ENCODE data around the gene PAX3.

PAX3 gene

DNA sequence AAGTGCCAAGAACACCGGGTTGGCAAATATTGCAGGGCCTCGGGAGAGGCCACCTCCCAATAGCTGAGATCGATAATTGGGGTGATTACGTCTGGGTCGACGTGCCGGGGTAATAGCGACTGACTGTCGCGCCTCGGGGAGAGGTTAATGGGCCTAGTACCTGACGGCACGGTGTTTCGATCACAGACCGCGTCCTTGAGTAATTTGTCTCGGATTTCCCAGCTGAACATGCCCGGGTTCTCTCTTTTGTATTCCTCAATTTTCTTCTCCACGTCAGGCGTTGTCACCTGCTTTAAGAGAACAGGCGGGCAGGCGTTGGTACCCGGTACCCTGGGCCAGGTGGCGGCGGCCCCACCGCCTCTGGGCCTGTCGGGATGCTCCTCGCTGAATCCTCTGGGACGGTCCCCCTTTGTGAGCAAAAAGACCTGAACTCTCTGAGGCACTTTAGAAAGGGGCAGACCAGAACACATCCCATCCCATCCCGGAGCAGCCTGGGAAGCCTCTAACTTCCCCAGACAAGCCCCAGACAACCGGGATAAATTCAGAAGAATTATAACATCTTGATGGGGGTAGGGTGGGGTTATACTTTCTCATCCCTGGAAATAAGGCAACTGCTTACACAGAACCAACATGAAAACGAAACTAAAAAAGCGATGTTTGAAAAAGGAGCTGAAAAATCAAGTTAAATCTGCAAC, 3.3 kb downstream of the PAX3 start:
- peaks cover 0 to 2% of the 10 kb centered on the region in 2 donors for H3K9me3 ChIP-seq (ENCODE audit: control insufficient read depth in 2 of 2, low read length in 2 of 2)
- peak overlapping the region; percentile 43 to 52 for H3K4me3 ChIP-seq (ENCODE audit: low read length in 2 of 2)
- no peaks in the 10 kb centered on the region for H3K36me3 ChIP-seq (ENCODE audit: control insufficient read depth in 2 of 2, insufficient read depth in 2 of 2, low read length in 2 of 2)
- H3K27ac ChIP-seq (ENCODE audit: low read length), result no peak overlapping the region
- peaks cover 97 to 99% of the 10 kb centered on the region in 2 donors for H3K27me3 ChIP-seq (ENCODE audit: control insufficient read depth in 1 of 2, insufficient read depth in 2 of 2, low read length in 2 of 2)
- no peak overlapping the region for H3K9ac ChIP-seq (ENCODE audit: low read length in 2 of 2)
- H3K4me1 ChIP-seq (ENCODE audit: control insufficient read depth, insufficient read depth, low read length), result peaks cover 30% of the 10 kb centered on the region

DNA sequence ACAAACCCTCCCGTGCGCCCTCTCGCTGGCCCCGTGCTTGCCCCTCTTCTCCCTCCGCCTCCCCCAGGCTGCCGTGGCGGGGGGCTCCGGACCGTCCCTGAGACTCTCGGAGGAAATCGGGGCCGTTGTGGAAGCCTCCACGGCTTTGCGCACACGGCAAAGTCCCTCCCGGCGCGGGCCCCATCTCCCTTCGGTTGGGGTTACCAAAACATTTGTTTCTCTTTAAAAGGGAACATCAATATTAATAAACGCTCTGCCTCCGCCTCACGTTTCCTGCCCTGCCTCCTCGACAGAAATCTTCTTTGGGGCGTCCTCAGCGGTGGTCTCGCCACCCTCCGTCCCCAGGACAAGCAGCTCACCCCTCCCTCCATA, 3.8 kb downstream of the PAX3 start:
- Histone ChIP-seq H3K27me3 (ENCODE audit: control insufficient read depth in 1 of 2, insufficient read depth in 2 of 2, low read length in 2 of 2) (peaks cover 97 to 99% of the 10 kb centered on the region in 2 donors), H3K4me1 (ENCODE audit: control insufficient read depth, insufficient read depth, low read length) (peaks cover 30% of the 10 kb centered on the region), H3K27ac (ENCODE audit: low read length) (no peak overlapping the region), H3K4me3 (ENCODE audit: low read length in 2 of 2) (peak overlapping the region; percentile 24 to 52), H3K9me3 (ENCODE audit: control insufficient read depth in 2 of 2, low read length in 2 of 2) (peaks cover 0 to 2% of the 10 kb centered on the region in 2 donors), H3K9ac (ENCODE audit: low read length in 2 of 2) (no peak overlapping the region), H3K36me3 (ENCODE audit: control insufficient read depth in 2 of 2, insufficient read depth in 2 of 2, low read length in 2 of 2) (no peaks in the 10 kb centered on the region)

DNA sequence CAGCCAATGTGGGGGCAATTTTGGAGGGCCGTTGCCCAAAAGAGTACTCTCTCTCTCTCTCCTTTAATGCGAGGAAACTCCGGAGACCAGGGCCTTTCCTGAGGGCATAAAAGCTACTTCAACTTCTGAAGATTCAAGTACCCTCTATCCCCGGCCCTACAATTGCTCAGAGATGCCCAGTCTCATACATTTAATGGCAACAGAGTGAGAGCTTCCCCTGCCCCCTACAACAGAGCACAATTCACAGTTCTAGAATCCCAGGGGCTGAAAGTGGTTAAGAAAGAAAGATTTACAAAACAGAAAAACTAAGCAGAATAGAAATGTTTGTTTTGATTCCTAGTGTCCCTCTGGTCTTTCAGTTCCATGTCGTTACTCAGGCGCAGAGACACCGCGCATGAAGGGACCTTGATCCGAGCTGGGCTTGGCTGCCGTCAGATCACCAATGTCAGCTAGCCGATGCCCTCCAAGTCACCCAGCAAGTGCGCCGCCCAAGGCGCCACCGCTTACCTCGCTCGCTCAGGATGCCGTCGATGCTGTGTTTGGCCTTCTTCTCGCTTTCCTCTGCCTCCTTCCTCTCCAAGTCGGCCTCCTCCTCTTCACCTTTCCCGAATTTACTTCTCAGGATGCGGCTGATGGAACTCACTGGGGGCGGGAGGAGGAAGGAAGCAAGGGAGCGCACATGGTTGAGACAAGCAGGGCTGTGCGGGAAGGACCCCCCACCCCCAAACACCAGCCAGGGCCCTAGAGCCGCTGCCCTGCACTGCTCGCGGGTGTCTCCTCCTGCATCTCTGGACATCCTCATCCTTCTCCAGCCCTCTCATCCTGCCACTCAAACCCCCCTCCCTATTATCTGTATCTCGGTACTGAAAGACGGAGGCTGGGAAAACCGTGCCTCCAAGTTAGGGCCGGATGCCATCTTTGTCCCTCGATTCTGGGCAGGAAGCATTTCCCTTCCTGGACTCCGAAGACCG, 4.9 kb downstream of the PAX3 start:
- H3K36me3 ChIP-seq (ENCODE audit: control insufficient read depth in 2 of 2, insufficient read depth in 2 of 2, low read length in 2 of 2), result no peaks in the 10 kb centered on the region
- H3K4me3 ChIP-seq (ENCODE audit: low read length in 2 of 2), result no peak overlapping the region
- H3K4me1 ChIP-seq (ENCODE audit: control insufficient read depth, insufficient read depth, low read length), result peaks cover 26% of the 10 kb centered on the region
- H3K9ac ChIP-seq (ENCODE audit: low read length in 2 of 2), result no peak overlapping the region
- H3K27ac ChIP-seq (ENCODE audit: low read length), result no peak overlapping the region
- H3K27me3 ChIP-seq (ENCODE audit: control insufficient read depth in 1 of 2, insufficient read depth in 2 of 2, low read length in 2 of 2), result peaks cover 96 to 99% of the 10 kb centered on the region in 2 donors
- peaks cover 0 to 2% of the 10 kb centered on the region in 2 donors for H3K9me3 ChIP-seq (ENCODE audit: control insufficient read depth in 2 of 2, low read length in 2 of 2)

DNA sequence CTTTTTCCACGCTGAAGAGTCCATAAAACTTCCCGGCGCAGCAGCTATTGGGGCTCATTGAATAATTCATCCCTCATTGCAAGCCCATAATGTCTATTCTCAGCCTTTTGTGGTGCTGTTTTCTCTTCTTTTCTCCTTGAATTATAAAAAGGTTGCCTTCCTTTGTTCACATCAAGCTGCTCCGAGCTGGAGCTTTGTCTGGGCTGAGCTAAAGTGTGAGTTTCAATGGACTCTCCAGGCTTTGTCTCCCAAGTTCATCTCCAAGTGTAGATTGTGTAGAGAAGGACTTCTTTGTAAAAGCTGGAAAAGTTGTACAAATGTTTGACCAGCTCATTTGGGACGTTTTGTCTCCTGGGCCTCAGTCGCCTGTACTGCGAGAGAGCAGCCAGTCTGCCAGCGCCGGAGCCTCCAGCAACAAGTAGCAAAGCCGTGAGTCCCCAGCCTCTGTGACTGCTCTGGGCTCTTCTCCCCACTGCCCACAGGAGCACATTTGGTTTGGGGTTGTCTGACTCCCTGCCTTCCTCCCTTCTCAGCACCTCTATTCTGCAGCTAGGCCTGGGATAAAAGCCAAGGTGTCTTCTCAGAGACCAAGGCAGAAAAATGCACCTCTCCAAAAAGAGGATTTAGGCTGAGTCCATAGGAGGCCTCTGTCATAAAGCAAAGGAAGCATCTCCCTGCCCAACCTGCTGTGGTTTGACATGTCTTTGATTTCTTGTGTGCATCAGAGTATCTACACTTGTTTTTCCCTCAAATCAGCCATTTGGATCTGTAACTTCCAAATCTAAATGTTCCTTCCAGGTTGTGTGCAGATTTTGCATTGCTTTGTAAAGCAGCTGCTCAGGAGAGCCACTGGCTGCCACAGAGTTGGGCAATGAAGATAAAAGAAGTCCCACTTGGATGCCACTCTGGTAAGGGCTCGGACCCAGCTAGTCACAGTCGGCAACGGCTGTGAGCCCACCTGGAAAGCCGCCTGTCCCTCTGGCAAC, 6.4 kb downstream of the PAX3 start:
- H3K36me3 ChIP-seq (ENCODE audit: control insufficient read depth in 2 of 2, insufficient read depth in 2 of 2, low read length in 2 of 2), result no peaks in the 10 kb centered on the region
- peaks cover 88 to 99% of the 10 kb centered on the region in 2 donors for H3K27me3 ChIP-seq (ENCODE audit: control insufficient read depth in 1 of 2, insufficient read depth in 2 of 2, low read length in 2 of 2)
- H3K9ac ChIP-seq (ENCODE audit: low read length in 2 of 2), result no peak overlapping the region
- peaks cover 19% of the 10 kb centered on the region for H3K4me1 ChIP-seq (ENCODE audit: control insufficient read depth, insufficient read depth, low read length)
- H3K9me3 ChIP-seq (ENCODE audit: control insufficient read depth in 2 of 2, low read length in 2 of 2), result peaks cover 0 to 2% of the 10 kb centered on the region in 2 donors
- H3K27ac ChIP-seq (ENCODE audit: low read length), result no peak overlapping the region
- H3K4me3 ChIP-seq (ENCODE audit: low read length in 2 of 2), result no peak overlapping the region

DNA sequence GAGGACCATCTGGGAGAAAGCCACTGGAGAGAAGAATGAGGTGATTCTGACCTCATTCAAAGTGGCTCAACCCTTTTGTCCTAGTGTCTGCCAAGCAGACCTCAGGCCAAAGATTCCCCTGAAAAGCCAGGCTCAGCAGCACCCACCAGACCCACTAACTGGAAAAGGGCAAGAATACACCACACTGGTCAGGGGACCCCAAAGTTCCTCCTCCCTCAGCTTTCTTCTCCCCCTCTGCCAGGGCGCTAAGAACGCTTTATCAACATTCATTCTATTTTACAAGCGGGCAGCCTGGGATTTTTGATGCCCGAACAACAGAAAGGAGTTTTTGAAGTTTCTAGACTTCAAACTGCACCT, 7.3 kb downstream of the PAX3 start:
- Histone ChIP-seq H3K36me3 (ENCODE audit: control insufficient read depth in 2 of 2, insufficient read depth in 2 of 2, low read length in 2 of 2) (no peaks in the 10 kb centered on the region), H3K27me3 (ENCODE audit: control insufficient read depth in 1 of 2, insufficient read depth in 2 of 2, low read length in 2 of 2) (peaks cover 82 to 98% of the 10 kb centered on the region in 2 donors), H3K4me3 (ENCODE audit: low read length in 2 of 2) (no peak overlapping the region), H3K27ac (ENCODE audit: low read length) (no peak overlapping the region), H3K9ac (ENCODE audit: low read length in 2 of 2) (no peak overlapping the region), H3K9me3 (ENCODE audit: control insufficient read depth in 2 of 2, low read length in 2 of 2) (no peaks in the 10 kb centered on the region), H3K4me1 (ENCODE audit: control insufficient read depth, insufficient read depth, low read length) (peaks cover 14% of the 10 kb centered on the region)

DNA sequence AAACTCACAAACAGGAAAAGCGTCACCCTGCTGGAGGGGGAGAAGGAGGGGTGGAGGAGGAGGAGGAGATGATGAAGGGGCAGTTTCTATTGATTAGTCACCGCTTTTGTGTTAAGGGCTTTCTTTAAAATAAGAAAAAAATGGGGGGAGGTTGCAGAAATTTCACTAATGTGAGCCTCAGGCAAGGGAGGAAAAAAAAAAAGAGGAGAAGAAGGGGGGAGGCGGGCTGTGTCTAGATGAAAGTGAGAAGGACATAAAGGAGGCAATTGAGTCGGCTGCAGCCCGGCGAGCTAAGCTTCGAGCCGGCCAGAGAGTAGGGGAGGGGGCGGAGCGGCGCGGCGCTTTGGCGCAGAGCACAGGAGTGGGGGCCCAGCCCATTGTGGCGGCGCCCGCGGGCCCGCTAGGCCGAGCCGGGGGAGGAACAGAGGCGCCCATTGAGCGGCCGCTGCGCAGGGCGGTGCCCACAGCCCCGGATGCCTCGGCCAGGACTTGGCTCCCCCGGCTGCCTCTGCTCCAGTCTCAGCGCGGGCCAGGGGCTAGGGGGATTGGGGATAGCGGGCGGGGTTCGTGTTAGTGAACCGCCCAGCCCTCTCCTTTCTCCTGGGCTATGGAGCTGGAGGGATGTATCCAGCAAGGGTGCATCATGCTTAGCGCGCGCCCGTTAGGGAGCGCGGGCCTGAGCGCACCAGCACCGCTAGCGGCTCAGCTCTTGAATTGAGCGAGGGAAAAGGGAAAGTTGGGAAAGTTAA, 7.9 kb downstream of the PAX3 start:
- Histone ChIP-seq H3K27ac (ENCODE audit: low read length) (no peak overlapping the region), H3K9ac (ENCODE audit: low read length in 2 of 2) (no peak overlapping the region), H3K4me1 (ENCODE audit: control insufficient read depth, insufficient read depth, low read length) (peaks cover 14% of the 10 kb centered on the region), H3K27me3 (ENCODE audit: control insufficient read depth in 1 of 2, insufficient read depth in 2 of 2, low read length in 2 of 2) (peaks cover 76 to 97% of the 10 kb centered on the region in 2 donors), H3K4me3 (ENCODE audit: low read length in 2 of 2) (no peak overlapping the region), H3K9me3 (ENCODE audit: control insufficient read depth in 2 of 2, low read length in 2 of 2) (no peaks in the 10 kb centered on the region), H3K36me3 (ENCODE audit: control insufficient read depth in 2 of 2, insufficient read depth in 2 of 2, low read length in 2 of 2) (no peaks in the 10 kb centered on the region)

DNA sequence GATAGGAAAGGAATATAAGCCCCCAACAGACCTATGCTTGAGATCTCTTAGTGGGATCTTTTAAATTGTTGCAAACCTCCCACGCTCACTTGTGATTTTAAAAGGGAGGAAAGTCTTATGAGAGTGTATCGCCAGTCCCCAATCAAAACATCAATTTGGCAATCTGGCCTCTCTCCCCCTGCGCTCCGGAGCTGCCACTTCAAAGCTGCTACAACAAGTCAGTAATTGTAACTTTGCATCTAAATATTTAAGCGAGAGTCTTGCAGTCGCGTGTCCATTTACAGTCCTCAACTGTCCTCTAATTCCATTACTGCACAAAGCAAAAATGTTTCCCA, 8.4 kb downstream of the PAX3 start:
- H3K27me3 ChIP-seq (ENCODE audit: control insufficient read depth in 1 of 2, insufficient read depth in 2 of 2, low read length in 2 of 2), result peaks cover 71 to 95% of the 10 kb centered on the region in 2 donors
- no peaks in the 10 kb centered on the region for H3K9me3 ChIP-seq (ENCODE audit: control insufficient read depth in 2 of 2, low read length in 2 of 2)
- peaks cover 9% of the 10 kb centered on the region for H3K4me1 ChIP-seq (ENCODE audit: control insufficient read depth, insufficient read depth, low read length)
- no peak overlapping the region for H3K27ac ChIP-seq (ENCODE audit: low read length)
- H3K4me3 ChIP-seq (ENCODE audit: low read length in 2 of 2), result no peak overlapping the region
- no peak overlapping the region for H3K9ac ChIP-seq (ENCODE audit: low read length in 2 of 2)
- H3K36me3 ChIP-seq (ENCODE audit: control insufficient read depth in 2 of 2, insufficient read depth in 2 of 2, low read length in 2 of 2), result no peaks in the 10 kb centered on the region

DNA sequence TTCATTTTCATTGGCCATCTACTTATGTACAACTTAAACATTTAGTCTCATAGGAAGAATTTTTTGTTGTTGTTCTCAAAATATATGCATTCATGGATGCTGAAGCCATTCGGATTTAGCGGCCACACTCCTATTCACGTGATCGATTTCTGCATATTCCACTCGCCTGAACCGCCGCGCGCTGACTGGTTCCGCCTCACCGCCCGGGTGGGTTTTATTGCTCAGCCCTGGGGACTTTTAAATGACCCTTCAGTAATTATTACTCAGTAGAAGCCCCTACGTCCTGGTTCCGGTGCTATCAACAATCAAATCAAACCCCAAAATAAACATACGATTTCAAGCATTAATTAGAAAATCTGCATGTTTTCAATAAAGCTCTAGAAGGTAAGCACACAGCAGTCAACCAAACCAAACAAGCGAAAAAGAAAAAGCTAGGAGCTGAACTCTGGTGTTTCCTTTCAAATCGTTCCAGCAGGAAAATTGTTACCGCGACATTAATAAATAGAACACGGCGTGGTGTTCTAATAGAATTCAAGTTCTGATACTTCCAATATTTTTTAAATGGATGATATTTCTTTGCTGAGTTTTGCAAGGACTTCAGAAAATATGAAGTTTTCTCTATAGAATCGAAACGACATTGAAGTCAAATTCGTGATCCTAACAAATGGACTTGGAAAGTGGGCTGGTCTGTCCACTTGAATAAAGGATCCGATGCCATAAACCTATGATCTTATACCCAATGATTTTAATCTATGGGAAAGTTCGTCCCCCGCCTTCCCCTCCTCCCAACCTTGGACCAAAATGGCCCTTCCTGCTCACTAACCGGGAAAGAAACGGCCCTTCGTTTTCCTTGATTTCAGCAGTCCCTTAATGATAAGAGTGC, 9.3 kb downstream of the PAX3 start:
- H3K4me1 ChIP-seq (ENCODE audit: control insufficient read depth, insufficient read depth, low read length), result peaks cover 3% of the 10 kb centered on the region

DNA sequence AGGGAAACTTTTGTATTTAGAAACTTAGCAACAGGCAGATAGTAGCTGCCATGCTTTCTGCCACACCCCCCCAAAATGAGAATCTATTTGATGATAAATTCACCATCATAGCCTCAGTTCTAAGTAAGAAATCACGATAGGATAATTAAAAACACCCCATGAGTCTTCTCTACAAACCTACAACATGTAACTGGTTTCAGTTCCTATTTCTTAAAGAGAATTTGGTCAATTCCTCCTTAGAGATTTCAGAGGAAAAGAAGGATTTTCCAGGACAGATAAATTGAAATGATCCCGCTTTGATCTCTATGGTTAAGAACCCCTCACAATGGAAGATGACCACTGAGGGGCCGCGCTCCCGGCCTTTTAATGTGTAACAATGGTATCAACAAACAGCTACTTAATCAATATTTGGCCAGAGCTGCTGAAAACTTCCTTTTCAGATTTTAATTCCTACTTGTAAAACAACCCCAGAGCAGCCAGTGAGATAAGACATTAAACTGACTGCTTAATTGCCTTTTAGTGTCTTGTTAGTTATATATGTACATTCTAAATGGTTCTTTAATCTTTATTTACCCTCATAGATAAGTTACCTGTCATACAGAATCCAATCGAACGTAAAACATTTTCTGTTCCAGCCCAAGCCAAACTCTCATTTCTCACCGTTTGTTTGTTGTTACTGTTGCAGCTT, 10.1 kb downstream of the PAX3 start:
- peaks cover 59 to 90% of the 10 kb centered on the region in 2 donors for H3K27me3 ChIP-seq (ENCODE audit: control insufficient read depth in 1 of 2, insufficient read depth in 2 of 2, low read length in 2 of 2)
- peaks cover 3% of the 10 kb centered on the region for H3K4me1 ChIP-seq (ENCODE audit: control insufficient read depth, insufficient read depth, low read length)
- H3K9ac ChIP-seq (ENCODE audit: low read length in 2 of 2), result no peak overlapping the region
- no peak overlapping the region for H3K4me3 ChIP-seq (ENCODE audit: low read length in 2 of 2)
- no peaks in the 10 kb centered on the region for H3K9me3 ChIP-seq (ENCODE audit: control insufficient read depth in 2 of 2, low read length in 2 of 2)
- no peaks in the 10 kb centered on the region for H3K36me3 ChIP-seq (ENCODE audit: control insufficient read depth in 2 of 2, insufficient read depth in 2 of 2, low read length in 2 of 2)
- H3K27ac ChIP-seq (ENCODE audit: low read length), result no peak overlapping the region

More for the DNA sequence above, 9.3 kb downstream of the PAX3 start:
- Histone ChIP-seq H3K27me3 (ENCODE audit: control insufficient read depth in 1 of 2, insufficient read depth in 2 of 2, low read length in 2 of 2) (peaks cover 64 to 96% of the 10 kb centered on the region in 2 donors), H3K9ac (ENCODE audit: low read length in 2 of 2) (no peak overlapping the region), H3K36me3 (ENCODE audit: control insufficient read depth in 2 of 2, insufficient read depth in 2 of 2, low read length in 2 of 2) (no peaks in the 10 kb centered on the region), H3K27ac (ENCODE audit: low read length) (no peak overlapping the region), H3K9me3 (ENCODE audit: control insufficient read depth in 2 of 2, low read length in 2 of 2) (no peaks in the 10 kb centered on the region), H3K4me3 (ENCODE audit: low read length in 2 of 2) (no peak overlapping the region)

Measured in stomach smooth muscle (tissue), 2 donors.